Suprapubic skin (tissue), 3 donors: ENCODE measurements around the gene ATP5PO.

ENCODE experiments used
- CTCF ChIP-seq, 2 donors: fragments of 200-600 bp in 1 of 2; fragments of 450-650 bp in 1 of 2; sonication (generic) in 1 of 2; IDR thresholded peaks; one replicate each; pipeline ENCODE4 v1.5.1; 2016 to 2019; ENCODE audit warnings: antibody characterized with exemption in 2 of 2, mild to moderate bottlenecking in 1 of 2, moderate library complexity in 1 of 2
- POLR2A ChIP-seq, 2 donors: fragments of 450-650 bp; IDR thresholded peaks; one replicate each; pipeline ENCODE4 v1.6.1; 2017; ENCODE audit warnings: antibody characterized with exemption in 2 of 2, mild to moderate bottlenecking in 2 of 2, moderate library complexity in 2 of 2

DNA sequence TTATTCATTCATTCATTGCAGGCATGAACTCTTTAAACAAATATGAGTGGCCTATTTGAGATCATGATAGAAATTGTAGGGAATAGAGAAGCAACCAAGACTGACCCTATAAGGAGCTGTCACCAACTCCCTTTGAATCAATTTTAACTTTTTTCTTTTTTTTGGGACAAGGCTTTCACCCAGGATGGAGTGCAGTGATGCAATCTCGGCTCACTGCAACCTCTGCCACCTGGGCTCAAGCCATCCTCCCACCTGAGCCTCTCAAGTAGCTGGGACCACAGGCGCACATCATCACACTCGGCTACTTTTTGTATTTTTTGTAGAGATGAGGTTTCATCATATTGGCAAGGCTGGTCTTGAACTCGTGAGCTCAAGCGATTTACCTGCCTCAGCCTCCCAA lies 17.1 kb upstream of the ATP5PO start:
- TF ChIP-seq CTCF (IDR thresholded peaks at IDR 0.05) (no peak), POLR2A (IDR thresholded peaks at IDR 0.05) (no peak)
